ENCODE data around the gene ZBP1.

ZBP1 gene

GRCh38 chr20:57564951-57565642, 55.1 kb downstream of the ZBP1 start:
- Mint-ChIP-seq H3K36me3 (ENCODE audit: low read depth) (no peaks in the 10 kb centered on the region), H3K4me3 (no peak overlapping the region), H3K27me3 (peaks cover 28% of the 10 kb centered on the region), H3K9me3 (no peaks in the 10 kb centered on the region), H3K27ac (no peak overlapping the region), H3K4me1 (ENCODE audit: low read depth) (no peaks in the 10 kb centered on the region)

- no peak overlapping the region for H3K27ac Mint-ChIP-seq
- H3K36me3 Mint-ChIP-seq (ENCODE audit: low read depth): no peaks in the 10 kb centered on the region
- H3K27me3 Mint-ChIP-seq: peaks cover 26% of the 10 kb centered on the region
- H3K4me3 Mint-ChIP-seq: no peak overlapping the region
- H3K9me3 Mint-ChIP-seq: no peaks in the 10 kb centered on the region
- H3K4me1 Mint-ChIP-seq (ENCODE audit: low read depth): no peaks in the 10 kb centered on the region
These were observed 55.9 kb downstream of the ZBP1 start for GRCh38 chr20:57564180-57564802.

GRCh38 chr20:57563522-57563921, 56.7 kb downstream of the ZBP1 start:
- no peak overlapping the region for H3K4me3 Mint-ChIP-seq

GRCh38 chr20:57562541-57563465, 57.4 kb downstream of the ZBP1 start:
- Mint-ChIP-seq H3K4me1 (ENCODE audit: low read depth) (no peaks in the 10 kb centered on the region), H3K9me3 (no peaks in the 10 kb centered on the region), H3K27ac (no peak overlapping the region), H3K4me3 (no peak overlapping the region), H3K36me3 (ENCODE audit: low read depth) (no peaks in the 10 kb centered on the region), H3K27me3 (peaks cover 23% of the 10 kb centered on the region)

More at GRCh38 chr20:57563522-57563921, 56.7 kb downstream of the ZBP1 start:
- Mint-ChIP-seq H3K27ac (no peak overlapping the region), H3K4me1 (ENCODE audit: low read depth) (no peaks in the 10 kb centered on the region), H3K36me3 (ENCODE audit: low read depth) (no peaks in the 10 kb centered on the region), H3K27me3 (peaks cover 20% of the 10 kb centered on the region), H3K9me3 (no peaks in the 10 kb centered on the region)

- Mint-ChIP-seq H3K4me3 (no peak overlapping the region), H3K4me1 (ENCODE audit: low read depth) (no peaks in the 10 kb centered on the region), H3K27me3 (peaks cover 34% of the 10 kb centered on the region), H3K9me3 (no peaks in the 10 kb centered on the region), H3K36me3 (ENCODE audit: low read depth) (no peaks in the 10 kb centered on the region), H3K27ac (no peak overlapping the region)
These were observed 58.6 kb downstream of the ZBP1 start for GRCh38 chr20:57561356-57562279.

- H3K9me3 Mint-ChIP-seq: no peaks in the 10 kb centered on the region
- no peak within 1 kb of the TSS for H3K4me3 Mint-ChIP-seq
- no peaks in the 10 kb centered on the region for H3K4me1 Mint-ChIP-seq (ENCODE audit: low read depth)
- H3K36me3 Mint-ChIP-seq (ENCODE audit: low read depth): no peaks in the 10 kb centered on the region
- H3K27me3 Mint-ChIP-seq: peaks cover 35% of the 10 kb centered on the region
- H3K27ac Mint-ChIP-seq: no peak within 1 kb of the TSS
These were observed 59.5 kb downstream of the ZBP1 start, which contains the start of gene PCK1 for GRCh38 chr20:57560554-57561355. PCK1 (plus strand) TSS chr20:57561110; CDS start chr20:57561412, 302 bp downstream.

- peaks cover 38% of the 10 kb centered on the region for H3K27me3 Mint-ChIP-seq
- H3K4me1 Mint-ChIP-seq (ENCODE audit: low read depth): no peaks in the 10 kb centered on the region
- H3K36me3 Mint-ChIP-seq (ENCODE audit: low read depth): no peaks in the 10 kb centered on the region
- H3K27ac Mint-ChIP-seq: no peak overlapping the region
- H3K9me3 Mint-ChIP-seq: no peaks in the 10 kb centered on the region
- H3K4me3 Mint-ChIP-seq: no peak overlapping the region
These were observed 60.3 kb downstream of the ZBP1 start for GRCh38 chr20:57559658-57560553.

- Mint-ChIP-seq H3K9me3 (no peaks in the 10 kb centered on the region), H3K36me3 (ENCODE audit: low read depth) (no peaks in the 10 kb centered on the region), H3K4me3 (no peak overlapping the region), H3K27ac (no peak overlapping the region), H3K4me1 (ENCODE audit: low read depth) (no peaks in the 10 kb centered on the region), H3K27me3 (peaks cover 33% of the 10 kb centered on the region)
These were observed 61.0 kb downstream of the ZBP1 start for GRCh38 chr20:57559289-57559634.

GRCh38 chr20:57558614-57559288, 61.5 kb downstream of the ZBP1 start:
- H3K9me3 Mint-ChIP-seq: no peaks in the 10 kb centered on the region
- no peak overlapping the region for H3K4me3 Mint-ChIP-seq
- no peaks in the 10 kb centered on the region for H3K4me1 Mint-ChIP-seq (ENCODE audit: low read depth)

GRCh38 chr20:57557926-57558613, 62.2 kb downstream of the ZBP1 start:
- Mint-ChIP-seq H3K4me1 (ENCODE audit: low read depth) (no peaks in the 10 kb centered on the region), H3K27me3 (peaks cover 33% of the 10 kb centered on the region), H3K4me3 (no peak overlapping the region), H3K36me3 (ENCODE audit: low read depth) (no peaks in the 10 kb centered on the region), H3K27ac (no peak overlapping the region), H3K9me3 (no peaks in the 10 kb centered on the region)

More at GRCh38 chr20:57558614-57559288, 61.5 kb downstream of the ZBP1 start:
- Mint-ChIP-seq H3K27me3 (peaks cover 33% of the 10 kb centered on the region), H3K27ac (no peak overlapping the region), H3K36me3 (ENCODE audit: low read depth) (no peaks in the 10 kb centered on the region)

GRCh38 chr20:57556980-57557274, 63.3 kb downstream of the ZBP1 start:
- H3K9me3 Mint-ChIP-seq: no peaks in the 10 kb centered on the region
- H3K4me1 Mint-ChIP-seq (ENCODE audit: low read depth): no peaks in the 10 kb centered on the region
- peaks cover 32% of the 10 kb centered on the region for H3K27me3 Mint-ChIP-seq
- no peak overlapping the region for H3K4me3 Mint-ChIP-seq
- H3K36me3 Mint-ChIP-seq (ENCODE audit: low read depth): no peaks in the 10 kb centered on the region
- H3K27ac Mint-ChIP-seq: no peak overlapping the region

GRCh38 chr20:57555457-57556184, 64.6 kb downstream of the ZBP1 start:
- H3K36me3 Mint-ChIP-seq (ENCODE audit: low read depth): no peaks in the 10 kb centered on the region
- no peaks in the 10 kb centered on the region for H3K9me3 Mint-ChIP-seq
- H3K4me3 Mint-ChIP-seq: no peak overlapping the region
- H3K4me1 Mint-ChIP-seq (ENCODE audit: low read depth): no peaks in the 10 kb centered on the region
- H3K27ac Mint-ChIP-seq: no peak overlapping the region
- H3K27me3 Mint-ChIP-seq: peaks cover 29% of the 10 kb centered on the region
